ENCODE results near the gene CCL4.

GRCh38 chr17:36152639-36153120, 49.1 kb downstream of the CCL4 start:
- TF ChIP-seq CTCF (conservative IDR thresholded peaks at IDR 0.05 in 1 of 2, IDR thresholded peaks at IDR 0.05 in 1 of 2; ENCODE audit: low read depth in 1 of 2, low read length in 2 of 2): peak in 1 of 2 donors; percentile 12
- no peak for TF ChIP-seq EZH2 (IDR thresholded peaks at IDR 0.05; ENCODE audit: low read length, missing control alignments)

Measured in fibroblast of lung (primary cell).